MV-4-11 (cell line): Measurements from ENCODE around the gene WNT7B.
A peak's percentile ranks its signal among the peaks of the same experiment; 100 is the strongest.

Source experiments
- DNase-seq: peaks from one replicate; lab custom pipeline; 2025; lab: John Stamatoyannopoulos, UW

Gene WNT7B

DNA sequence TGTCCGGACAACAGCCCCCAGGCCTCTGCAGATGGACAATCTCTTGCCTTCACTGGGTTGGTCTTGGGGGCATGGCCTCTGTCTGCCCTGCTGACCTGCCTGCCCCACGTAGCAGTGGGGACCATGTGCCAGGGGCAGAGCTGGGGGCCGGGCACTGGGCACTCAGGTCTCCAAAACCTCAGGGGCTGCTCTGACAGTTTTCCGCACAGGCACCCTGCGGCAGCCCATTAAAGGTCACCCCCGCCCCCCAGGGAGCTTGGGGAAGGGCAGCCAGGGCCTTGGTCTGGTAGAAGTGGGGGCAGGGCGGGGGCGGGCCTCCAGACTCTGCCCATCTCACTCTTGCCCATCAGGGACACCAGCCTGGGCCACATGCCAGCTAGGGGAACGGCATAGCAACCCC is 49.9 kb downstream of the WNT7B start:
- no peak for DNase-seq

DNA sequence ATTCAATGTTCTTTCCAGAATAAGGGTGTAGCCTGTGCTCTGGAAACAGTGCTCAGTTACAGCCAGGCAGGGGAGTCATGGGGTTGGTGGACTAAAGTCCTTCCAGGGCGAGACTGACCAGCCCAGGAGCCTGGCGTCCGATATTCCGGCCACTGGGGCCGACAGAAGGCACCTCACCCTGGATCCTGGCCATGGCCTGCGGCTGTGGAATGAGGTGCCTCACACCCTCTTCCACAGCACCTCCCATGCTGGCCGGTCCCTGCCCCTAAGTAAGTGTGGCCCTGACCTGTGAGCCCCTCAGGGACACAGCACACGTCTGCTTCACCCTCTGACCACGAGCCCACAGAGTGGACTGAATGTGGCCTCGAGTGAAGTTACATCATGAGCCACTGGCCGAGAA is 50.5 kb downstream of the WNT7B start:
- no peak for DNase-seq

DNA sequence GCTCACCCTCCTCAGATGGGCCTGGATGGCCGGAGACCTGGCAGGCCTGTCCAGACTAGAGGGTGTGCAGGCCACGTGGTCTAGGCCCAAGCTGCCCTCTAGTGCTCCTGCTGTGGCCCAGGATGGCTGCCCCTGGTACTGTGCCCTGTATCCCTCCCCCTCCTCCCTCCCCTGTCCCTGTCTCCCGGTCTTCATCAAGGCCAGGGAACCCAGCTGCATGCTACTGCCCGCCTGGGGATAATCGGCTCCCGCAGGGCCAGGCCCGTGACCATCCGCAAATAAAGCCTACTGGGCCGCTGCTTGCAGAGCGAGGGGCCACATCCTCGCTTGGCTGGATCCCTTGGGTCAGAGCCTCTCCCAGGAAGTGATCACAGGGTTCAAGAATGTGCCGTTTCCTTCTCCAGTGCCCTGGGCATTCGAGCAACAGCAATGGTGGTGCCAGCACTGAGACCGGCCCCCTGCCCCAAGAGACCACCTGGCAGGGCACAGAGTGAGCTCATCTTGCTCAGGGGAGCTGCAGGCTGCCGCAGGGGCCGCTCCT is 51.1 kb downstream of the WNT7B start:
- no peak for DNase-seq

DNA sequence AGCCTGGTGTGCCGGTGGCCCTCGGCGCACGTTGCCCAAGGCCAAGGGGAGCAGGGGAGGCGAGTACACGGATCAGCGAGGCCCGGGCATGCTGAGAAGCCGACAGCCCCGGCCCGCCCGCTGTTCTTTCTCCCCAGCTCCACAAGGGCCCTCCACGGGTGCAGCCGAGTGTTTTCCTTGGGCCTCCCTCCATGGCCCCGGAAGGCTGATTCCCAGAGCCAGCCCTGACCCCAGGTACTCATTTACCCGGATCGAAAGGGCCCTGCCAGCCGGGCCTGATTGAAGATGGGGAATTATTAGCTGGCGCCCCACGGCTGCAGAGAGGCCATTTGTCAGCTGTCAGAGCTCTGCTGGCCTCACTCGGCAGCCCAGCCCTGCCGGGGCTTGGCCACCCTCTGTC is 53.1 kb downstream of the WNT7B start:
- DNase-seq: no peak

DNA sequence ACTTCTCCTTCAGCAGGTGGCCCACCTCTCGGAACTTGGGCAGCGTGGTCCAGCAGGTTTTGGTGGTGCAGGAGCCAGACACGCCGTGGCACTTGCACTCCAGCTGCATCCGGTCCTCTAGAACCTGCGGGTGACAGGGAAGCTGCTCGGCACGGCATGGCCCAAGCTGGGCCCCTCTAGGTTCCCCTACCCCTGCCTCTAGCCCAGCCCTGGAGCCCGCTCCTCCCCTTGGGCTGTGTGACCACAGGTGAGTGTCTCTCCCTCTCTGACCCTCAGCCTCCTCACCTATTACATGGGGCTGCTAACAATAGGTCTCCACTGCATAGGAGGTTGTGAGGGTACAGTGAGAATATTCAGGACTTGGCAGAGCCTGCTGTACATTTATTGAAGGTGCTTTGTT is 53.8 kb downstream of the WNT7B start:
- DNase-seq: no peak

DNA sequence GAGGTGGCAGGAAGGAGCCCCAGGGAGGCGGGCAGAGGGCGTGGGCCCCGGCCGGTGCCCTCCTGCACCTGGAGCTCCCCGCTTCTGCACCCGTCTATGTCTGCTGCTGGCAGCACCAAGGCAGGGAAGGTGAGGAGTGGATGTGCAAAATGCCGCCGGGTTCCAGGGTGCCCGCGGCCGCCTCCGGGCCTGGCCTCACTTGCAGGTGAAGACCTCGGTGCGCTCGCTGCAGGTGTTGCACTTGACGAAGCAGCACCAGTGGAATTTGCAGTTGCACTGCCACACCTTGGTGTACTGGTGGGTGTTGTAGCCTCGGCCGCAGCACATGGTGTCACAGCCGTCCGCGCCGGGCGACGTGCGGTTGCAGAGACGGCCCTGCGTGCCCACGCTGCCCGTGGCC is 54.3 kb downstream of the WNT7B start:
- DNase-seq: no peak

DNA sequence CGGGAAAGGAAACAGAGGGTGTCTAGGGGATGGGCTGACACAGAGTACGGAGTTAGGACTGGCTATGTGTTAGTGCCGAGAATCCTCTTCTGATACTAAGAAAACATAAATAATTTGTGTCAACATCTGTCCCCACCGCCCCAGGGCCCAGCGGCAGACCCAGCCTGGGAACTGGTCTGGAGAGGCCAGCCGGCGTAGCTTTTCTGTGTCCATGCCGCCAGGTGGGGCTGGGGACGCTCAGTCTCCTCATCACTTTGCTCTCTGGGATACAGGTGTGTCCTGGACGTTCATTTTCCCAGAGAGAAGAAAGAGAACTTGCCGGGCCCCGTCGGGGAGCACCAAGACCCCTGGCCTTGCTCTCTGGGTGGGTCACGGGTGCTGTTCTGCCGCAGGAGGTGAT is 54.7 kb downstream of the WNT7B start:
- no peak for DNase-seq

DNA sequence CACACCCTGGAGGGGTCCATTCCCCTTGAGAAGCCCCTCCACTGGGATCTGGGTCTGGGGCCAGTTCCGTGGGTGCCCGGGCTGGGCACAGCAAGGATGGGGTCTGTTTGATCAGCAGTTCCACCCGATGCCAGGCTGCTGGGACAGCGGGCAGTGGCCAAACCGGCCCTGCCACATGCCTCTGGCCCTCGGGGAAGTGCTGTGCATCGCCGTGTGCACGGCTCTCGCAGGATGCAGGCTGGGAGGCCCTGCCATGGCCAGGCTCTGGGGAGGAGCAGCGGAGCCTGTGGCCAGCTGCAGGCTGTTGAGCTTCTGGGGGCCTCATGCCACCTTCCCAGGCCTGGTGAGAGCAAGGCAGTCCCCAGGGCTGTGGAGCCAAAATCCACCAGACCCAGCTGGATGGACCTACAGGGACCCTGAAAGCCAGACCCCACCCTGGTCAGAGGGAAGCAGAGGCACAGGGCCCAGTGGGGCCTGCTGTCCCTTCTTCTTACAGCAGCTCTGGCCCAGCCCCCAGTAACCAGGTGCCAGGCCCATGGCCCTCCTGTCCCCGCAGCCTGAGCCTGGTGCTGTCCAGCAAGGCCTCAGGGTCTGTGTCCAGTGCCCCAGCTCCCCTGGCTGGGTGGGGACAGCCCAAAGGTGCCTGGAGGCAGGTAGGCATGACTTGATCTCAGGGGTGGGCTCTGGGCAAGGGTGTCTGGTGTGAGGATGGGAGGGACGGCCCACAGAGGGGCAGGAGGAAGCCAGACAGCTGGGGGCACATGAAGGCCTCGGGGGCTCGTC is 57.3 kb downstream of the WNT7B start:
- no peak for DNase-seq

DNA sequence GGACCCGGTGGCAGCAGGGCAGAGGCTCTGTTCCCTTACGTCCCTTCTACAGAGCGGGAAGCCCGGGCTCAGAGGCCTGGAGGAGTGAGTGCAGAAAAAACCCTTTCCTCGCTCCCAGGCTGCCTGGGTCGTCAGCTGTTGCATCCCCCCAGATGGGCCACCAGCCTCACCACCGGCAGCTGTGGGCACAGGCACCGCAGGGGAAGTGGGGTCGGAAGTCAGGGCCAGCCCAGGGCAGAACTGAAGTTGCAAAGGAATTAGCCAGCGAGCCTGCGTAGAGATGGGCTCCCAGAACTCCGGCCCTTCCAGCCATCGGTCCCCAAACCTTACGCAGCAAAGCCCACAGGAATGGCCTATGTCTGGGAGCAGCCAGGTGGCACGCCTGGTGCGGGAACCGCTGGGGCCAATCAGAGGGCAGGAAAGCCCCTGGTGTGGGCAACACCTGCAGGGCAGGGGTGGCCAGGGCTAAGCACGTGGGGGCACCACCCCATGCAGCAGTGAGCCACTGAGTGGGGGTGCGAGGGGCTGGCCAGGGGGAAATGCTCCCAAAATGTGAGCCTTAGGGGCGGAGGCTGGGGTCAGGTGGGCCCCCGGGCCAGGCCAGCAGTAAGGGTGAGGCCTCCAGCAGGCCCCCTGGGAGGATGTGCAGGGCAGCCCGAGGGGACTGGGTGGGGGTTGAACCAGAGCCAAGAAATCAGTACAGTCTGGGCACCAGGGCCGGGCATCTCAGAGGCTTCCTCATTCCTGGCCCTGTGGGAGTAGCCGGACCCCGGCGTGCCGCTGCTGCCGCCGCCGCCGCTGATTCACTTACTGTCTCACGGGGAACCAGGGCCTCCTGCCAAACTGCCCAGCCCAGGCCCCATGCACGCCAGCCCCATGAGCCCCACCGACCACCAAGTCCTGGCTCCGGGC is 58.2 kb downstream of the WNT7B start:
- peak; percentile 46 for DNase-seq

DNA sequence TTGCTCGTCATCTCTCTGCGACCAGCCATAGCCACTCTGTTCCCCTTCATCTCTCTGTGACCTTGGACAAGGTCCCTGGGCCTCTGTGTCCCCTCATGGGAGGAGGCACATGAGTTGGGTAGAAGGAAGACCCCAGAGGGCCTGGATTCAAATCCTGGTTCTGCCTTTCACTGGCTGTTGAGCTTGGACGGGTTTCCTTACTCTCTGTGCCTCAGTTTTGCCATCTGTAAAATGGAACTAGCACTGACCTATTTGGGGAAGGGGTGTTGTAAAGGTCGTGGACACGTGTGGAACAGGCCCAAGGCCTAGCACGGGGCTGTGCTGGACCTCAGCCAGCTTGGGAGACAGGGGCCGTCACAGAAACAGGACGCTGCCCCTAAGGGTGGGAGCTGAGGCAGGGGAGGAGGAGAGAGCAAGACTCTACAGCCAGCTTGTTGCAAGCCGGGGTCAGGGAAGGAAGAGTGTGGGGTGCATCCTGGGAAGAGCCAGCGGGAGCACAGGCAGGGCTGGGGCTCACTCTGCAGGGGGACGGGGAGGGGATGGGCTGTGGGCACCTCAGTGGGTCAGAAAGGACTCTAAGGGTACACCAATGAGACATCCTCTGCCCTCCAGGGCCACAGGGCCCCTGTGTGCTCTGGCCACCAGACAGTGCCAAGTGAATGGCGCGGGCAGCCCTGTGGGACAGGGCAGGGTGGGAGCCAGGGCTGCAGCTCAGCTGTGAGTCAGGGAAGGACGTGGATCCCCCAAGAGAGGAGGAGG is 59.1 kb downstream of the WNT7B start:
- no peak for DNase-seq

DNA sequence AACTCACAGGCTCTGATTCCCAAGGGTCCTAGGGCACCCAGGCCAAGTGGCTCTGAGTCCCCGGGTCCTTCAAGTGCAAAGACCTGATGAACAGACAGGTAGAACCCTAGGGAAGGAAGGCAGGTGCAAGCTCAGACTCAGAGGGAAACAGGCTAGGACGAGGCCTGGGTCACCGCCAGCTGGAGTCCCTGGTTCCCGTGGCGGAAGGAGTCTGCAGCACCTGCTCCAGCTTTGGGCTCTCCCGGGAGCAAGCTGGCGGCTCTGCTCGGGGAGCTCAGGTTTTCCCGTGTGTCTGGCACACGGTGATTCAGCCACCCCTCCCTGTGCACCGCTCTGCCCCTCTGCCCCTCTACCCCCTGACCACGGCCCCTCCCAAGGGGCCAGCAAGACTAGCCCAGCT is 59.8 kb downstream of the WNT7B start:
- no peak for DNase-seq

DNA sequence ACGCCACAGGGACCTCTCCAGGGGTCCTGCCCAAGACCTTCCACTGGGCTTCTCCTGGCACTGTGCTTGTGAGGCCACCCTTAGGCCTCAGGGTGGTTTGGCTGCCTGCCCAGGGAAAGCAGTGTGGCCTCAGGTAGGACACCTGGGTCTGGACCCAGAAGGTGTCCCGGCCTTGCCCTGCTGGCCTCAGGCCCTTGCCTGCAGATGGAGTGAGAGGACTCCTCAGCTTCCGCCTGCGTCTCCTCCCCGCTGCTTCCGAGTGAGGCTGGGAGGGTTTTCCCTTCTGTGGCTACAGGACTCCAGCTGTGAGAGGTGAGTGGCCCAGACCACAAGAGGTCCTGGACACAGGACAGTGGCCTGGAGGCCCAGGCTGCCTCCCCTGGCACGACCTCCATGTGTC is 60.4 kb downstream of the WNT7B start:
- no peak for DNase-seq

DNA sequence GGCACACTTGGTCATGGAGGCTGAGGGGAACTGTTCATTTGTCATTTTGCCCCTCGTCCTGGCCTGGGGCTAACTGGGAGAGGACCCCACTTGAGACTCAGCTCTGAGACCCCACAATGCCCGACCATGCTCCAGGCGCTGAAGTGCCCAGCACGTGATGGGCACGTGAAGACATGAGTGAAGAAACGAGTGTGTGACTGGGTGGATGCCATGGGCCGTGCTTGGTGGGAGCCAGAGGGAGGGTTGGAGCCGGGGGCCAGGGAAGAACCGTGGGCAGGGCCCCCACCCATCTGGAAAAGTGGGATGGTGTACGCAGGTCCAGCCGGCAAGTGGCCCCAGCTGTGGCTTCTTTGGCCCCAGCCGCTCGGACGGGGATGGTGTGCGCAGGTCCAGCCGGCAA is 61.1 kb downstream of the WNT7B start:
- no peak for DNase-seq

DNA sequence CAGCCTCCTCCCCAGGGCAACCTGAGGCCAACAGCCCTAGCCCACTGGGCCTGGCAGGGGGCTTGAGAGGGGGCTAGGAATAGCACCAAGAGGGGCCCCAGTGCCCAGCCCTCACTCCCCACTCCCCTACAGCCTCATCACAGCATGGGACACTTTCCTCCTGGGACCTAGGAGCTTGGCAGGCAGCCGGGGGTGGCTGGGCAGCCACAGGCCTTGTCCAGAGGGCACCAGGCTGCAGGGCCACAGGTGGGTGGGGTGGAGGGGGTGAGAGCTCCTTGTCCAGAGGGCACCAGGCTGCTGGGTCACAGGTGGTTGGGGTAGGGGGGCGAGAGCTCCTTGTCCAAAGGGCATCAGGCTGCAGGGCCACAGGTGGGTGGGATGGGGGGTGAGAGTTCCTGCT is 61.8 kb downstream of the WNT7B start:
- DNase-seq: no peak

DNA sequence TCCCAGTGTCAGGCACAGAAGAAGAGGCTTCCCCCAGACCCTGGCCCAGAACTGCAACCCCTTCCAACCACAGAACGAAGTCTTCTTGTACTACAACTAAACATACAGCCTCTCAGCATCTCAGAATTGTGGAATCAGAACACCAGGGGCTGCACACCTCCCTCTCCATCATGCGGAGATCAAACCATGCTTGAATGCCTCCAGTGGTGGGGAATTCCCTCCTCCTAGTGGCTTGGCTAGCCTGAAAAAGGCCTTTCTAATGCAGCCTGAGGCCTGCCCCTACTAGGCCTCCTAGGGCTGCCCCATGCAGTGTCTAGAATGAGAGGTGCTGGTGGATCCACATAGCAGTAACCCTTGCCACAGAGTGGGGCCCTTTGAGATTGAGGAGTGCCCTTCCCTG is 62.7 kb downstream of the WNT7B start:
- no peak for DNase-seq

DNA sequence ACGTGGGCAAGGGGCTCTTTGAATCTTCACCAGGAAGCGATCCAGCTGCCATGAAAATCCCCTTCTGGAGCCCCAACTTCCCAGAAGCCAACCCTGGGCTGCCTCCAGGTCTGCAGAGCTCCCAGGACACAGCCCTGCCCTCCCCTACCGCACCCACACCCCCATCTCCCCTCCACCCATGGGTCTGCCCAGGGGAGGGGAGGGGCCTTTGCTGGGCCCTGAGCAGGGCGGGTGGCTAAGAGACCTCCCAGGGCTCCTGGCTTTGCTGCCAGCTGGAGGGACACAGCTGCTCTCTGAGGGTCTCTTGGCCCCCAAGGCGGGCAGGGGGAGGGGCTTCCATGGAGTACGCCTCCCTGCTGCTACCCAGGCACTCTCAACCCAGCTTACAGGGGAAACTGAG is 64.1 kb downstream of the WNT7B start:
- no peak for DNase-seq

DNA sequence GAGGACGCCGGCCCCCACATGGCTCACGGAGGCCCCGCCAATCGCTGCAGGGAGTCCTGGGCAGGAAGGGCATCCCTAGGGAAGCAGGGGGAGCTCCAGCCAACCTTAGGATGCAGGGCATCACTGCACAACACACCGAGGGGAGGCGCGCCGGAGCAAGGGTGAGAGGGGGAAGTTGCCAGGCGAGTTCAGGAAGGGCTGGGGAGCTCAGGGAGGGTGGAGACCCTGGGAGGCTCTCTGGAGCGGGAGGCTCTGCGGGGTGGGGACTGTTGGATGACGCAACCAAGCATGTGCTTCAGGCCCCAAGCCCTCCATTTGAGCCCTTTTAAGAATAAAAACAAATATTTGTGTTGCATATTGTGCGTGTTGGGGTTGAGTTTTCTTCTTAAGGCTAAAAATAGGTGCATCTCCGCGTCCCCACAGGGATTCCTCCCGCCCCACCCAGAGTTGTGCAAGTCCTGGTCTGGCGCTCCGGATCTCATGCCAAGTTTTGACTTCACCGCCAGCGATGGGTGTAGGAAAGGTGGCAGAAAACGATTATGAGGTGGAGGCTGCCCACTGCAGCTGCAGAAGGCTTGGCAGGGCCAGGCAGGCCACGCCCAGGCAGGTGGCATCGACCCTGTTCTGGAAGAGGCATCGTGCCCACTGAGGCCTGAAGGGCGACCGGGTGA is 65.2 kb downstream of the WNT7B start:
- peak; percentile 54 for DNase-seq

DNA sequence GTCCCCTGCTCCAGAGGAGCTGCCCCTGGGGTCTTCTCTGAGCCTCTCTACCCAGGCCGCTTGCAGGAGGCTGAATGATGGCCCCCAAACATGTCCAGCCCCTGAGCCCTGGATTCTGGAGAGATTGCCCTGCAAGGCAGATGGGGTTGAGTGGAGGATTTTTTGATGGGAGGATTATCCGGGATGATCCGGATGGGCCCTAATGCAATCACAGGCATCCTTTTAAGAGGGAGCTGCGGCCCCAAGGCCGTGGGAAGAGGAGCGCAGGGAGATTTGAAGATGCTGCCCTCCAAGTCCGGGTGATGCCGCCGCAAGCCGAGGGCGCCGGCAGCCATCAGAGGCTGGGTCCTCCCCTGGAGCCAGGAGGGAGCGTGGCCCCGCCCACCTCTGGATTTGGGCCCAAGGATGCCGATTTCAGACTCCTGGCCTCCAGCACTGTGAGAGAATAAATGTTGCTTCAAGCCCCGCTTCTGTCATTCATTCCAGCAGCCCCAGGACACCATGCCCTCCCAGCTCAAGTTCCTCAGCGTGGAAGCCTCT is 66.0 kb downstream of the WNT7B start:
- DNase-seq: no peak

DNA sequence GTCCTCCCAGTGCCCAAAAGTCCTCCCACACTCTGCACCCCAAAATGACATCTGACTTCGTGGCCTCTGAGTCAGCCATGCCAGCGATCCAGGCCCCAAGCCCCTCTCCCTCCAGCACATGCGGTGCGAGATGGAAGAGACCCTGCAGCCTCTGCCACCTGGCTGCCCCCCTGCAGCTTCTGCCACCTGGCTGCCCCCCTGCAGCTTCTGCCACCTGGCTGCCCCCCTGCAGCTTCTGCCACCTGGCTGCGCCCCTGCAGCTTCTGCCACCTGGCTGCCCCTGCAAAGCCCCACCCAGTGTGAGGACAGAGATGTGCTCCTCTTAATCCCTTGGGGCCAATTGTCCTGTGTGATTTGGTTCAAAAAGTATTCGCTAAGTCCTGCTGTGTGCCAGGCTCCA is 68.0 kb downstream of the WNT7B start:
- no peak for DNase-seq

DNA sequence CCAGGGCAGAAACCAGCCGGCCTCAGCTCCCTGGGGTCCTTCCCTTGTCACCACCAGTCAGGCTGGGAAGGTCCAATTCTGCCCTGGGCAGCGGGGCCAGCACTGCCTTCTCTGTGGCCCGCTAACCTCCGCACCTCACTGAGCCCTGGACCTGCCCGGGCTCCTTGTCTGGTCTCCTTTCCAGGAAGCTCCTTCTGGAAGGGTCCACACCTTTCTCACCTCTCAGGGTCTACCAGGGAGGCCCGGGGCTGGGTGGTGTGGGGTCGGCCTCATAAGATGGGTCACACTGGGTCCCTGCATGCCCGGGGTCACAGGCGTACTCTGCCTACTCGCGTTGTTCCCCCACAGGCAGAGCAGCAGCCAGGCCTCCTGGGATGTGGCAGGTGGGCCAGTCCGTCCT is 69.0 kb downstream of the WNT7B start:
- no peak for DNase-seq

DNA sequence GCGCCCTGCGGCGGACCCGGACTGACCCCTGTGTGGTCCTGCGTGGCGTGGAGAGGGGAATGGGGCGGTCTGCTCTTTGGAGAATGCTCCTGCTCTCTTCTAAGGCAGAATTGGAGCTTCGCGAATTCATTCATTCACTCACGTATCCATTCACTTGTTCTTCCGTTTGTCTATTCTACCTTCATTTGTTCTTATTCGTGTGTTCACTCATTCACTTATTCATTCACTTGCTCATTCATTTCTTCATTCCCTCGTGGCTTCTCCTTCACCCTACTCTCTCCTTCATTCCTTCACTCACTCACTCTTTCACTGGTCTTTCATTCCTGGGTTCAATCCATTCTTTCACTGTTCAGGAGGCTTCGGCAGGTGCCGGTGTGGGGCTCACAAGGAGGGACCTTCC is 69.6 kb downstream of the WNT7B start:
- no peak for DNase-seq

DNA sequence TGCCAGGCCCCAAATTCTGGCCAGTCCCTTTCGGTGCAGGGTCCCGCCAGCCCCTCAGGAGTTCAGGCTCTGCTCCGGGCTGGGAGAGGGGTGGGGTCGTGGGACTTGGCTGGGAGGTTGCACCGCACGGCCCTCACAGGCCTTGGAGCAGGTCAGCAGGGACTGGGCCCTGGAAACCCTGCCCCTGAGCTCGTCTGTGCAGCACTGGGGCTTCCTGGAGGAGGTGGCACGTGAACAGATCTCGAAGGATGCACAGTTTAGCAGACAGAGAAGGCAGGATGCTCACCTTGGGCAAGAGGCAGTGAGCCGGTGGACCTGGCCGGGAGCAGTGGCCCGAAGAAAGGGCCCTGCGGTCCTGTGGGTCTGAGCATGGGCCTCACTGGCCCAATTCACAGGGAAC is 70.0 kb downstream of the WNT7B start:
- DNase-seq: no peak
